SK-N-SH (cell line): ENCODE results near the gene CNNM3.

ENCODE experiments used
- EP300 ChIP-seq, 2 experiments: IDR thresholded peaks; 2 replicates each; pipeline versions ENCODE4 v1.4.0 to v1.6.1; 2012; ENCODE audit warnings: borderline replicate concordance in 1 of 2, low read depth in 1 of 2, low read length in 1 of 2
- FOXJ3 ChIP-seq: sonication (generic); formaldehyde crosslinking; IDR thresholded peaks from 2 replicates; pipeline ENCODE4 v1.5.1; 2020; ENCODE audit warnings: mild to moderate bottlenecking, missing genetic modification reagents
- FOXM1 ChIP-seq: IDR thresholded peaks from 2 replicates; pipeline ENCODE4 v1.4.0; 2012; ENCODE audit warnings: low read depth, mild to moderate bottlenecking
- MXI1 ChIP-seq: IDR thresholded peaks from 2 replicates; pipeline ENCODE4 v1.6.1; 2012; ENCODE audit warnings: mild to moderate bottlenecking, low read depth, low read length, improper control_type of control experiment
- NRF1 ChIP-seq: IDR thresholded peaks from 2 replicates; pipeline ENCODE4 v1.6.1; 2012; ENCODE audit warnings: low read depth, mild to moderate bottlenecking, low read length
- RAD21 ChIP-seq: IDR thresholded peaks from 2 replicates; pipeline ENCODE4 v1.6.1; 2012; ENCODE audit warnings: mild to moderate bottlenecking, low read length
- RXRA ChIP-seq: IDR thresholded peaks from 2 replicates; pipeline ENCODE4 v1.4.0; 2012; ENCODE audit warnings: low read depth, mild to moderate bottlenecking, borderline replicate concordance
- SIN3A ChIP-seq: IDR thresholded peaks from 2 replicates; pipeline ENCODE4 v1.6.1; 2012; ENCODE audit warnings: low read depth, mild to moderate bottlenecking, low read length, moderate library complexity, borderline replicate concordance
- TF ChIP-seq, protein P1 (sequence below): IDR thresholded peaks from 2 replicates; pipeline ENCODE4 v1.4.0; 2012; ENCODE audit warnings: low read depth, borderline replicate concordance
- TF ChIP-seq, protein P2 (sequence below): fragments of 200-600 bp; sonication (generic); IDR thresholded peaks from 2 replicates; pipeline ENCODE4 v1.6.1; 2017; ENCODE audit warnings: antibody characterized with exemption, mild to moderate bottlenecking, moderate library complexity
- TF ChIP-seq, protein P3 (sequence below): IDR thresholded peaks from 2 replicates; pipeline ENCODE4 v1.6.1; 2012; ENCODE audit warnings: mild to moderate bottlenecking, low read depth, low read length, moderate library complexity
- TF ChIP-seq, protein P4 (sequence below): IDR thresholded peaks from 2 replicates; pipeline ENCODE4 v1.4.0; 2012; ENCODE audit warnings: low read depth

- TF ChIP-seq RAD21 (no peak), SIN3A (no peak), FOXJ3 (CRISPR knock-in tag) (no peak), EP300 (IDR thresholded peaks at IDR 0.05; ENCODE audit: borderline replicate concordance in 1 of 2, low read depth in 1 of 2, low read length in 1 of 2) (no peak), FOXM1 (no peak), NRF1 (no peak), RXRA (no peak), MXI1 (no peak)
- TF ChIP-seq, protein P1, sequence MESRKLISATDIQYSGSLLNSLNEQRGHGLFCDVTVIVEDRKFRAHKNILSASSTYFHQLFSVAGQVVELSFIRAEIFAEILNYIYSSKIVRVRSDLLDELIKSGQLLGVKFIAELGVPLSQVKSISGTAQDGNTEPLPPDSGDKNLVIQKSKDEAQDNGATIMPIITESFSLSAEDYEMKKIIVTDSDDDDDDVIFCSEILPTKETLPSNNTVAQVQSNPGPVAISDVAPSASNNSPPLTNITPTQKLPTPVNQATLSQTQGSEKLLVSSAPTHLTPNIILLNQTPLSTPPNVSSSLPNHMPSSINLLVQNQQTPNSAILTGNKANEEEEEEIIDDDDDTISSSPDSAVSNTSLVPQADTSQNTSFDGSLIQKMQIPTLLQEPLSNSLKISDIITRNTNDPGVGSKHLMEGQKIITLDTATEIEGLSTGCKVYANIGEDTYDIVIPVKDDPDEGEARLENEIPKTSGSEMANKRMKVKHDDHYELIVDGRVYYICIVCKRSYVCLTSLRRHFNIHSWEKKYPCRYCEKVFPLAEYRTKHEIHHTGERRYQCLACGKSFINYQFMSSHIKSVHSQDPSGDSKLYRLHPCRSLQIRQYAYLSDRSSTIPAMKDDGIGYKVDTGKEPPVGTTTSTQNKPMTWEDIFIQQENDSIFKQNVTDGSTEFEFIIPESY = no peak
- TF ChIP-seq, protein P2, sequence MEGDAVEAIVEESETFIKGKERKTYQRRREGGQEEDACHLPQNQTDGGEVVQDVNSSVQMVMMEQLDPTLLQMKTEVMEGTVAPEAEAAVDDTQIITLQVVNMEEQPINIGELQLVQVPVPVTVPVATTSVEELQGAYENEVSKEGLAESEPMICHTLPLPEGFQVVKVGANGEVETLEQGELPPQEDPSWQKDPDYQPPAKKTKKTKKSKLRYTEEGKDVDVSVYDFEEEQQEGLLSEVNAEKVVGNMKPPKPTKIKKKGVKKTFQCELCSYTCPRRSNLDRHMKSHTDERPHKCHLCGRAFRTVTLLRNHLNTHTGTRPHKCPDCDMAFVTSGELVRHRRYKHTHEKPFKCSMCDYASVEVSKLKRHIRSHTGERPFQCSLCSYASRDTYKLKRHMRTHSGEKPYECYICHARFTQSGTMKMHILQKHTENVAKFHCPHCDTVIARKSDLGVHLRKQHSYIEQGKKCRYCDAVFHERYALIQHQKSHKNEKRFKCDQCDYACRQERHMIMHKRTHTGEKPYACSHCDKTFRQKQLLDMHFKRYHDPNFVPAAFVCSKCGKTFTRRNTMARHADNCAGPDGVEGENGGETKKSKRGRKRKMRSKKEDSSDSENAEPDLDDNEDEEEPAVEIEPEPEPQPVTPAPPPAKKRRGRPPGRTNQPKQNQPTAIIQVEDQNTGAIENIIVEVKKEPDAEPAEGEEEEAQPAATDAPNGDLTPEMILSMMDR = no peak
- TF ChIP-seq, protein P3, sequence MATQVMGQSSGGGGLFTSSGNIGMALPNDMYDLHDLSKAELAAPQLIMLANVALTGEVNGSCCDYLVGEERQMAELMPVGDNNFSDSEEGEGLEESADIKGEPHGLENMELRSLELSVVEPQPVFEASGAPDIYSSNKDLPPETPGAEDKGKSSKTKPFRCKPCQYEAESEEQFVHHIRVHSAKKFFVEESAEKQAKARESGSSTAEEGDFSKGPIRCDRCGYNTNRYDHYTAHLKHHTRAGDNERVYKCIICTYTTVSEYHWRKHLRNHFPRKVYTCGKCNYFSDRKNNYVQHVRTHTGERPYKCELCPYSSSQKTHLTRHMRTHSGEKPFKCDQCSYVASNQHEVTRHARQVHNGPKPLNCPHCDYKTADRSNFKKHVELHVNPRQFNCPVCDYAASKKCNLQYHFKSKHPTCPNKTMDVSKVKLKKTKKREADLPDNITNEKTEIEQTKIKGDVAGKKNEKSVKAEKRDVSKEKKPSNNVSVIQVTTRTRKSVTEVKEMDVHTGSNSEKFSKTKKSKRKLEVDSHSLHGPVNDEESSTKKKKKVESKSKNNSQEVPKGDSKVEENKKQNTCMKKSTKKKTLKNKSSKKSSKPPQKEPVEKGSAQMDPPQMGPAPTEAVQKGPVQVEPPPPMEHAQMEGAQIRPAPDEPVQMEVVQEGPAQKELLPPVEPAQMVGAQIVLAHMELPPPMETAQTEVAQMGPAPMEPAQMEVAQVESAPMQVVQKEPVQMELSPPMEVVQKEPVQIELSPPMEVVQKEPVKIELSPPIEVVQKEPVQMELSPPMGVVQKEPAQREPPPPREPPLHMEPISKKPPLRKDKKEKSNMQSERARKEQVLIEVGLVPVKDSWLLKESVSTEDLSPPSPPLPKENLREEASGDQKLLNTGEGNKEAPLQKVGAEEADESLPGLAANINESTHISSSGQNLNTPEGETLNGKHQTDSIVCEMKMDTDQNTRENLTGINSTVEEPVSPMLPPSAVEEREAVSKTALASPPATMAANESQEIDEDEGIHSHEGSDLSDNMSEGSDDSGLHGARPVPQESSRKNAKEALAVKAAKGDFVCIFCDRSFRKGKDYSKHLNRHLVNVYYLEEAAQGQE = no peak
- TF ChIP-seq, protein P4, sequence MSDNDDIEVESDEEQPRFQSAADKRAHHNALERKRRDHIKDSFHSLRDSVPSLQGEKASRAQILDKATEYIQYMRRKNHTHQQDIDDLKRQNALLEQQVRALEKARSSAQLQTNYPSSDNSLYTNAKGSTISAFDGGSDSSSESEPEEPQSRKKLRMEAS = no peak
These were observed 1.0 kb downstream of the CNNM3 start for GRCh38 chr2:96816836-96817702.
